Uterus (tissue), 2 donors: Measurements from ENCODE around the gene SUPT4H1.

Experiments used
- POLR2A ChIP-seq, 2 donors: fragments of 450-650 bp; IDR thresholded peaks; one replicate each; pipeline ENCODE4 v1.6.1; 2016; ENCODE audit warnings: antibody characterized with exemption in 2 of 2, mild to moderate bottlenecking in 1 of 2, moderate library complexity in 1 of 2
- TF ChIP-seq, protein P1 (sequence below), 4 experiments: fragments of 200-600 bp in 2 of 4; fragments of 450-650 bp in 2 of 4; sonication (generic) in 2 of 4; IDR thresholded peaks; one replicate each; pipeline ENCODE4 v1.5.1; 2016 to 2019; ENCODE audit warnings: antibody characterized with exemption in 4 of 4, mild to moderate bottlenecking in 2 of 4, moderate library complexity in 1 of 4

DNA sequence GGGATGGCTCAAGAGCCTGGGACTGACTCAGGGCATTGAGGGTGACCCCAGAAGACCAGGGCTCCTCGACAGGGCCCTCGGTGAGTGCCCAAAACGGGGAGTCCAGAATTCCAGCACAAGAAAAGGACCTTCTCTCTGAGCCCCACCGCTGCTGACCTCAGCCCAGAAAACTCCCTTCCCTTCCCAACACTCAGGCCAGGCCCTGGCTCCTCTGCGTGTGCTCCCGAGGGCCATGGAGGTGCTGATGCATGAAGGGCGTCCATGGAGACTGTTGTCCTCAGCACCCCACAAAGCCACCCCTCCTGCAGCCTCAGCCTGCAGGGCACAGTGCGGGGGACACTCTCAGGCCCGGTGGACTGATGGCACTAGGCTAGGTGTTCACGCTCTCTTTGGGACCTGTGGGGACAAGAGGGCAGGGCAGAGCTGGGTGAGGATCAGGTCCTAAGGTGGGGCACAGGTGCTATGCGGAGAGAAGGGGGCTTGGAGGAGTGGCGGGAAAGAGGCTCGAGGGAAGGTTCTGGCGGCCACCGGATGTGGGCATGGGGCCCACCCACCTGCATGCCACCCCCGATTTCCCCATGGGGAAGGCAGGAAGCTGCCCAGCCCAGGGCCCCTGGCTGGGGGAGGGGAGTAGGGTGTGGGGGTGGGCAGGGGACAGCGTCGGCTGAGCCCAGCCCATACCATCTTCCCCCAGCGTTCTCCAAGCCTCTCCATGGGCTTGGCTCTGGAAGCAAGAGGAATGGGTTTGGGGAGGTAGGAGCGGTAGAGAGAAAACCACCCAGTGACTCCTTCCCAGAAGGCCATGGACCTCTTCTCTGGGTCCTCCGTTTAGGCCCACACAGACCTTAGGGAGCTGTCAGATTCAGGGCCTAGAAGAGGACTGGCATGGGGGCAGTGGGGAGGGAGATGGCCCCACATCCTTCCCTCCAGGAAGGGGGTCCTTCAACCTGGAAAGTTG is 18.9 kb downstream of the SUPT4H1 start:
- TF ChIP-seq, protein P1, sequence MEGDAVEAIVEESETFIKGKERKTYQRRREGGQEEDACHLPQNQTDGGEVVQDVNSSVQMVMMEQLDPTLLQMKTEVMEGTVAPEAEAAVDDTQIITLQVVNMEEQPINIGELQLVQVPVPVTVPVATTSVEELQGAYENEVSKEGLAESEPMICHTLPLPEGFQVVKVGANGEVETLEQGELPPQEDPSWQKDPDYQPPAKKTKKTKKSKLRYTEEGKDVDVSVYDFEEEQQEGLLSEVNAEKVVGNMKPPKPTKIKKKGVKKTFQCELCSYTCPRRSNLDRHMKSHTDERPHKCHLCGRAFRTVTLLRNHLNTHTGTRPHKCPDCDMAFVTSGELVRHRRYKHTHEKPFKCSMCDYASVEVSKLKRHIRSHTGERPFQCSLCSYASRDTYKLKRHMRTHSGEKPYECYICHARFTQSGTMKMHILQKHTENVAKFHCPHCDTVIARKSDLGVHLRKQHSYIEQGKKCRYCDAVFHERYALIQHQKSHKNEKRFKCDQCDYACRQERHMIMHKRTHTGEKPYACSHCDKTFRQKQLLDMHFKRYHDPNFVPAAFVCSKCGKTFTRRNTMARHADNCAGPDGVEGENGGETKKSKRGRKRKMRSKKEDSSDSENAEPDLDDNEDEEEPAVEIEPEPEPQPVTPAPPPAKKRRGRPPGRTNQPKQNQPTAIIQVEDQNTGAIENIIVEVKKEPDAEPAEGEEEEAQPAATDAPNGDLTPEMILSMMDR (IDR thresholded peaks at IDR 0.05), result no peak
- TF ChIP-seq POLR2A (IDR thresholded peaks at IDR 0.05), result no peak
